K562 (cell line): Measurements from ENCODE around the gene SUFU.

Experiments
- CCAR2 ChIP-seq: fragments of 200-400 bp; formaldehyde crosslinking; IDR thresholded peaks from 2 replicates; pipeline ENCODE4 v1.6.1; 2017; ENCODE audit warnings: mild to moderate bottlenecking, low read depth, low read length
- CREBBP ChIP-seq: IDR thresholded peaks from one replicate; pipeline ENCODE4 v1.6.1; 2012; ENCODE audit warnings: low read depth, mild to moderate bottlenecking, control low read depth, inconsistent platforms, low read length
- CTCF ChIP-seq, 3 experiments: IDR thresholded peaks in 2 of 3; conservative IDR thresholded peaks in 1 of 3; 2 replicates each; pipeline ENCODE4 v1.5.1; 2011 to 2012; ENCODE audit warnings: low read length in 3 of 3, mild to moderate bottlenecking in 3 of 3, control low read depth in 2 of 3, improper control_type of control experiment in 1 of 3, inconsistent platforms in 1 of 3, low read depth in 1 of 3, mixed read lengths in 1 of 3, moderate library complexity in 1 of 3; ENCODE audit not compliant: insufficient read depth in 2 of 3
- EP300 ChIP-seq: IDR thresholded peaks from 2 replicates; pipeline ENCODE4 v1.6.1; 2012; ENCODE audit warnings: low read length, improper control_type of control experiment
- EWSR1 ChIP-seq: fragments of 450-650 bp; IDR thresholded peaks from 2 replicates; pipeline ENCODE4 v1.6.1; 2018; ENCODE audit warnings: borderline replicate concordance, mild to moderate bottlenecking, low read depth, moderate library complexity; ENCODE audit not compliant: partially characterized antibody
- EZH2 ChIP-seq: IDR thresholded peaks from 2 replicates; pipeline ENCODE4 v1.6.1; 2012; ENCODE audit warnings: low read depth, mild to moderate bottlenecking, inconsistent platforms, low read length, borderline replicate concordance
- POLR2AphosphoS2 ChIP-seq: IDR thresholded peaks from 2 replicates; pipeline ENCODE4 v1.6.1; 2012; ENCODE audit warnings: low read length, improper control_type of control experiment
- SMAD1 ChIP-seq: fragments of 150-350 bp; IDR thresholded peaks from 2 replicates; pipeline ENCODE4 v1.6.1; 2014; ENCODE audit warnings: low read length, low read depth; ENCODE audit not compliant: partially characterized antibody
- ZBTB33 ChIP-seq: sonication (generic); formaldehyde crosslinking; IDR thresholded peaks from 2 replicates; pipeline ENCODE4 v1.8.1; 2023; ENCODE audit warnings: mild to moderate bottlenecking, missing genetic modification reagents
- TF ChIP-seq, protein P1 (sequence below): sonication (generic); formaldehyde crosslinking; IDR thresholded peaks from 2 replicates; pipeline ENCODE4 v1.8.1; 2022; ENCODE audit warnings: missing genetic modification reagents
- TF ChIP-seq, protein P2 (sequence below), 2 experiments: fragments of 450-650 bp; conservative IDR thresholded peaks; 2 replicates each; pipeline ENCODE4 v1.6.1; 2017; ENCODE audit warnings: mild to moderate bottlenecking in 2 of 2, moderate library complexity in 2 of 2

DNA sequence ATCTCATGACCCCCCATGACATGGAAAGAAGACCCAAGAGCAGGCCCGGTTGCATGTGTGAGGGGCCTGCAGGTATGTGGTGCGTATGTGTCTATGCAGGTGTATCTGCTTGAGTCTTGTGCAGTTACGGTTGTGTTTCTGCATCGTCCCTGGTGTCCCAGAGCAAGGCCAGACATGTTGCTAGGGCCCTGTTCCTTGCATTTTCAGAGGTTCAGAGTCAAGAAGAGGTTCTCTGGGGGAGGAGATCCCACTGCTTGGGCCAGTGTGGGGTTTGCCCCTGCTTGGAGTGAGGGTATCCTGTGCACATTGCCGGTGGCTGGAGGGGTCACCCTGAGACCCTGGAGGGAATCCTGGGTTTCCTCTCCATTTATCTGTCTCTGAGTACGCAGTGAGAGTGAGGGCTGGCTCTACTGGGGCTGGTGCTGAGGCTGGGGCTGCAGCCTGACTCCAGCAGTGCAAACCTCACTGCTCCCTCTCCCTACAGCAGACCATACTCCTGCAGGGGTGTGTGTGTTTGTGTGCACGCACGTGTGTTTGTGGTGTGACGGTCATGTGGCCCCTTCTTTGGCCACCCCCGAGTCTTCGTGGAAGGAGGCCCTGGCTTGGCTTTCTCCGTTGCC, 144.6 kb downstream of the SUFU start:
- TF ChIP-seq CCAR2 (no peak), EZH2 (no peak), POLR2AphosphoS2 (no peak), EP300 (no peak), EWSR1 (no peak), SMAD1 (no peak), CTCF (IDR thresholded peaks at IDR 0.05 in 2 of 3, conservative IDR thresholded peaks at IDR 0.05 in 1 of 3; ENCODE audit: insufficient read depth in 2 of 3, low read depth in 1 of 3, low read length in 3 of 3) (no peak), CREBBP (no peak), ZBTB33 (CRISPR knock-in tag) (no peak)
- TF ChIP-seq, protein P1, sequence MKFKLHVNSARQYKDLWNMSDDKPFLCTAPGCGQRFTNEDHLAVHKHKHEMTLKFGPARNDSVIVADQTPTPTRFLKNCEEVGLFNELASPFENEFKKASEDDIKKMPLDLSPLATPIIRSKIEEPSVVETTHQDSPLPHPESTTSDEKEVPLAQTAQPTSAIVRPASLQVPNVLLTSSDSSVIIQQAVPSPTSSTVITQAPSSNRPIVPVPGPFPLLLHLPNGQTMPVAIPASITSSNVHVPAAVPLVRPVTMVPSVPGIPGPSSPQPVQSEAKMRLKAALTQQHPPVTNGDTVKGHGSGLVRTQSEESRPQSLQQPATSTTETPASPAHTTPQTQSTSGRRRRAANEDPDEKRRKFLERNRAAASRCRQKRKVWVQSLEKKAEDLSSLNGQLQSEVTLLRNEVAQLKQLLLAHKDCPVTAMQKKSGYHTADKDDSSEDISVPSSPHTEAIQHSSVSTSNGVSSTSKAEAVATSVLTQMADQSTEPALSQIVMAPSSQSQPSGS (CRISPR knock-in tag) = no peak
- TF ChIP-seq, protein P2, sequence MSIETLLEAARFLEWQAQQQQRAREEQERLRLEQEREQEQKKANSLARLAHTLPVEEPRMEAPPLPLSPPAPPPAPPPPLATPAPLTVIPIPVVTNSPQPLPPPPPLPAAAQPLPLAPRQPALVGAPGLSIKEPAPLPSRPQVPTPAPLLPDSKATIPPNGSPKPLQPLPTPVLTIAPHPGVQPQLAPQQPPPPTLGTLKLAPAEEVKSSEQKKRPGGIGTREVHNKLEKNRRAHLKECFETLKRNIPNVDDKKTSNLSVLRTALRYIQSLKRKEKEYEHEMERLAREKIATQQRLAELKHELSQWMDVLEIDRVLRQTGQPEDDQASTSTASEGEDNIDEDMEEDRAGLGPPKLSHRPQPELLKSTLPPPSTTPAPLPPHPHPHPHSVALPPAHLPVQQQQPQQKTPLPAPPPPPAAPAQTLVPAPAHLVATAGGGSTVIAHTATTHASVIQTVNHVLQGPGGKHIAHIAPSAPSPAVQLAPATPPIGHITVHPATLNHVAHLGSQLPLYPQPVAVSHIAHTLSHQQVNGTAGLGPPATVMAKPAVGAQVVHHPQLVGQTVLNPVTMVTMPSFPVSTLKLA (conservative IDR thresholded peaks at IDR 0.05) = no peak
